ENCODE results near the gene KCNMA1. TPM values are rescaled to one million over a fixed set of nuclear protein-coding genes. Genes with fewer than 3 reads are reported as not detected.

Gene KCNMA1
- total RNA-seq, 1 donor from 2014 or later, result 95.5 TPM

DNA sequence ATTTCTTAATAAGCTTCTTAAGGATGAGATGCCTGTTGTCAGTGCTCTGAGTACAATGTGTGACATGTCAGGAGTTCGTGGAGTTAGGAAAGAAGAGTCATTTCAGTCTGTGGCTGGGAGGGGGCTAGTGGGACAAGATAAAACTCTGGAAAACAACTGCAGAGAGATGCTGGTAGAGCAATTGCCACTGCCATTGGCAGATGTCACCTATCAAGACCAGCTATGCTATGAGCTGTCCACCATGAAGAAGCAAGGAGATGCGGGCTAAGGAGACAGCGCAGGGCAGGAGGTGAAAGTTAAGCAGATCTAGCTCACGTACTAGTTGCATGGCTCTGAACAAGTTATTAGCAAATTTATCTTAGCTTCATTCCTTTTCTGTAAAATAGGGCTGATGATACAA, 756.7 kb downstream of the KCNMA1 start:
- H3K36me3 Mint-ChIP-seq (ENCODE audit: unreplicated experiment), result no peaks in the 10 kb centered on the region
- no peaks in the 10 kb centered on the region for H3K9me3 Mint-ChIP-seq (ENCODE audit: unreplicated experiment)
- H3K27me3 Mint-ChIP-seq (ENCODE audit: unreplicated experiment), result no peaks in the 10 kb centered on the region
- TF ChIP-seq, protein P1, sequence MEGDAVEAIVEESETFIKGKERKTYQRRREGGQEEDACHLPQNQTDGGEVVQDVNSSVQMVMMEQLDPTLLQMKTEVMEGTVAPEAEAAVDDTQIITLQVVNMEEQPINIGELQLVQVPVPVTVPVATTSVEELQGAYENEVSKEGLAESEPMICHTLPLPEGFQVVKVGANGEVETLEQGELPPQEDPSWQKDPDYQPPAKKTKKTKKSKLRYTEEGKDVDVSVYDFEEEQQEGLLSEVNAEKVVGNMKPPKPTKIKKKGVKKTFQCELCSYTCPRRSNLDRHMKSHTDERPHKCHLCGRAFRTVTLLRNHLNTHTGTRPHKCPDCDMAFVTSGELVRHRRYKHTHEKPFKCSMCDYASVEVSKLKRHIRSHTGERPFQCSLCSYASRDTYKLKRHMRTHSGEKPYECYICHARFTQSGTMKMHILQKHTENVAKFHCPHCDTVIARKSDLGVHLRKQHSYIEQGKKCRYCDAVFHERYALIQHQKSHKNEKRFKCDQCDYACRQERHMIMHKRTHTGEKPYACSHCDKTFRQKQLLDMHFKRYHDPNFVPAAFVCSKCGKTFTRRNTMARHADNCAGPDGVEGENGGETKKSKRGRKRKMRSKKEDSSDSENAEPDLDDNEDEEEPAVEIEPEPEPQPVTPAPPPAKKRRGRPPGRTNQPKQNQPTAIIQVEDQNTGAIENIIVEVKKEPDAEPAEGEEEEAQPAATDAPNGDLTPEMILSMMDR (IDR thresholded peaks at IDR 0.05), result no peak
- no peak overlapping the region for H3K27ac Mint-ChIP-seq (ENCODE audit: unreplicated experiment)
- peaks cover 14% of the 10 kb centered on the region for H3K4me1 Mint-ChIP-seq (ENCODE audit: unreplicated experiment)
- no peak for DNase-seq (ENCODE audit: extremely low spot score, unreplicated experiment)
- H3K4me3 Mint-ChIP-seq (ENCODE audit: unreplicated experiment), result no peak overlapping the region

DNA sequence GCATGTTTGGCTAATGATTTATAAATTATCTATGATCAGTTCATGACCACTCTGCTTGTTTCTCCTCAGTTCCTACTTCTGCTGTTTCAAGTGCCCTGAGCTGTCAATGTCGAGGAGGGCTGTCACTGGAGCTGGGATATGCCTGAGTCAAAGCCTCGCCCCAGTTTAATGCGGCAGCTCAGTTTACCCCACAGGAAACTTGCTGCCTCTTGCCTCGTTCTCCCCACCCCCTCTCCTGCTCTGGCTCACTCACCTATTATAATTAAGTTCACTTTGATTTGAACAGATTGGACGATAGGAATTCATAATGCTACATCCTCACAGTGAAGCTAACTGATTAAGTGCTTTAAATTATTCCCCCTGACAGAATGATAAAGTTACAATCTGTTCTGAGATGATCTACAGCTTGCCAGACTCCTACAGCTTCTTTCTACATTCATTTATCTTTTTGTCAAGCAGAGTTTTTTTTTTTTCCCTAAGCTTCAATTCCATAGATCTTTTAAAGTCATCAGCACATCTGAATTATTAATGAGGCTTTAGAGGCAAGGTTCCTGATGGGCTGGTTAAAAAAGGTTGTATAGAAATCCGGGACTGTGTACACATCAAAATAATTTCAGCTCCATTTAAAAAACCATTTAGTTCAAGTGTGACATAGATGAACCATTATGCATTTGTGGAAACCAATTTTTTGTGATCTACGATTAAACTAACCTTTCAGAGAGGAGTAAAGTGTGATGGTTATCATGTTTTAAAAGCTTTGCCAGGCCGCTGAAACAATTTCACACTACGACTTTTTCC, 758.3 kb downstream of the KCNMA1 start:
- Mint-ChIP-seq H3K4me1 (ENCODE audit: unreplicated experiment) (peaks cover 14% of the 10 kb centered on the region), H3K36me3 (ENCODE audit: unreplicated experiment) (no peaks in the 10 kb centered on the region), H3K27ac (ENCODE audit: unreplicated experiment) (no peak overlapping the region), H3K9me3 (ENCODE audit: unreplicated experiment) (no peaks in the 10 kb centered on the region), H3K4me3 (ENCODE audit: unreplicated experiment) (no peak overlapping the region), H3K27me3 (ENCODE audit: unreplicated experiment) (no peaks in the 10 kb centered on the region)
- no peak for DNase-seq (ENCODE audit: extremely low spot score, unreplicated experiment)
- TF ChIP-seq, protein P1 (IDR thresholded peaks at IDR 0.05), result no peak

DNA sequence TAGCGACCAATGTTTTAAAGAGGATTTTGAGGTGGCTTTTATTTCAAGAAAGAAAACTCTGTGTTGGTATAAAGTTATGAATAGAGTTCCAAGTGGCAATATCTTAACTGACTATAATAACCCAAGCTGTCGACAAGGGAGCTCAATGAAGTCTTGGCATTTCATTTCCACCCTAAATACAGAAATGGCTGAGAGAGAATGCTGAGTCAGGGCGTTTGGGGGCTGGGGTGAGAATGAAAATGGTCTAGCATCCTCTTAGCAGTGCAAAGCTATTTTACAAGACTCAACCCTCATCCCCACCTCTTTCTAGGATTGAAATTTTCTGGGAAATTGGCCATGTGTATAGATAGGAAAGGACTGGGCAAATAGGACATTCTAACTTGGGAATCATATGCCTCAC, 759.1 kb downstream of the KCNMA1 start:
- no peak for DNase-seq (ENCODE audit: extremely low spot score, unreplicated experiment)
- no peaks in the 10 kb centered on the region for H3K9me3 Mint-ChIP-seq (ENCODE audit: unreplicated experiment)
- TF ChIP-seq, protein P1 (IDR thresholded peaks at IDR 0.05), result no peak
- H3K27ac Mint-ChIP-seq (ENCODE audit: unreplicated experiment), result no peak overlapping the region
- peaks cover 22% of the 10 kb centered on the region for H3K4me1 Mint-ChIP-seq (ENCODE audit: unreplicated experiment)
- no peak overlapping the region for H3K4me3 Mint-ChIP-seq (ENCODE audit: unreplicated experiment)
- H3K27me3 Mint-ChIP-seq (ENCODE audit: unreplicated experiment), result no peaks in the 10 kb centered on the region
- no peaks in the 10 kb centered on the region for H3K36me3 Mint-ChIP-seq (ENCODE audit: unreplicated experiment)

DNA sequence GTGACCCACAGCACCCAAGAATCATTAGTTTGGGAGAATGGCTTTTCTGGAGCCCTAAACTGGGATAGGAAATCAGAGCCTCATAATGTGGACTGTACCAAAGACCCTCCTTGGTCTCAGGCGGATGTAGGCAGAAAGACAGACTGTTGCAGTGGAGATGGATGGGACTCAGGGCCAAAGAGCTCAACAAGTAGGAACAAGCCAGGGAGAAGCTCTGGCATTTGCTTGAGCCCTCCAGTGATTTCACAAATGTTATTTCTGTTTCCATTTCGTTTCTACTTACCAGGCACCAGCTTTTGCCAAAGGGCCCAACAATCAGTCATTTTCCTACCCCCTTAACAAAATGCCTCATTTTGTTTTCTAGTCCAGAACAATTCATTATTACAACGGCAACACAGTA, 762.7 kb downstream of the KCNMA1 start:
- Mint-ChIP-seq H3K27me3 (ENCODE audit: unreplicated experiment) (no peaks in the 10 kb centered on the region), H3K27ac (ENCODE audit: unreplicated experiment) (no peak overlapping the region), H3K36me3 (ENCODE audit: unreplicated experiment) (no peaks in the 10 kb centered on the region), H3K4me1 (ENCODE audit: unreplicated experiment) (peaks cover 10% of the 10 kb centered on the region), H3K4me3 (ENCODE audit: unreplicated experiment) (no peak overlapping the region), H3K9me3 (ENCODE audit: unreplicated experiment) (no peaks in the 10 kb centered on the region)
- DNase-seq (ENCODE audit: extremely low spot score, unreplicated experiment), result no peak
- TF ChIP-seq, protein P1 (IDR thresholded peaks at IDR 0.05), result no peak

DNA sequence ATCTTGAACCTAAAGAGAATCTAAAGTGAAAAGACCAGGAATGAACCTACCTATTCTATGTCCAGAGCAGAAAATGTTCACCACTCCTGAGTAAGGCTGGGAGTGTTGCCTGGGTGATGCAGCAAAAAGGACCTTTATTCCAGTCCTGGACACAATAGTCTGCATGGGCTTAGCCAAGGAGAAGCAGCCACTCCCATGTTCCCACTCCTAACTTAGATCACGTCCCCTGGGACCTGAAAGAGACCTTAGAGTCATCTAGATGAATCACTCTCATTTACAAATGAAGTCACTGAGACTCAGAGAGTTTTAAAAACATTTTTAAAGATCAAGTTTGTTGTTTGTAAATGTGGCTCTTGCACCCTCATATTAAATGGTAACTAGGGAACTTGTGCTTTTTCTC, 763.4 kb downstream of the KCNMA1 start:
- Mint-ChIP-seq H3K9me3 (ENCODE audit: unreplicated experiment) (no peaks in the 10 kb centered on the region), H3K4me3 (ENCODE audit: unreplicated experiment) (no peak overlapping the region), H3K36me3 (ENCODE audit: unreplicated experiment) (peaks cover 2% of the 10 kb centered on the region), H3K4me1 (ENCODE audit: unreplicated experiment) (peaks cover 10% of the 10 kb centered on the region), H3K27me3 (ENCODE audit: unreplicated experiment) (no peaks in the 10 kb centered on the region), H3K27ac (ENCODE audit: unreplicated experiment) (no peak overlapping the region)
- TF ChIP-seq, protein P1 (IDR thresholded peaks at IDR 0.05), result no peak
- DNase-seq (ENCODE audit: extremely low spot score, unreplicated experiment), result no peak

All from osteocyte (in vitro differentiated cells).